ENCODE data around the gene ADARB2.

ADARB2 gene

DNA sequence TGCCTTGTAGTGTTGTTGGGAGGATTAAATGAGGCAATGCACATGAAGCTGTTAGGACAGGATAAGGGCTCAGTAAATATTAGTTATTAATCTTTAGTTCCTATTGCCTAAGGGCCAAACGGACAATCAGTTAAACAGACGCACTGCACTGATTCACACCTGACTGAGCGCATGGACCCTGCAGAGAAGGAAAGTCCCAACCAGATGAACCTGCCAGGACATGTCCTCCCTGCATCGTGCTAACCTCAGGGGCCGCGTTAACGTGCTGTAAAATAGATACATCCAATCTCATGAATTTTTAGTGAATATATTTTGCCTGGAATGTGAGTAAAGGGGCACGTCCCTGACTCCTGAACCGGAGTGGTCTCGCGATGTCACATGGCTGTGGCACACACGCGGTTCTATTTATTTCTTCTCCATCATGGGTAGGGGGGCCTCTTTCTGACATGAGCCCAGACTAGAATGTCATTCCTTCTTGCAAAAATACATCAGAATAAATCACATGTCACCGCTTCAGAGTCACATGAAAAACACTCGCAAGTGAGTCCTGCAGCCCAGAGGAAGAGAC lies 12.3 kb downstream of the ADARB2 start:
- DNase-seq (ENCODE audit: low spot score) (no peak), ATAC-seq (ENCODE audit: low read depth) (peak; percentile 52)
- Histone ChIP-seq H3K27me3 (ENCODE audit: insufficient read depth, poor library complexity, severe bottlenecking) (peaks cover 24% of the 10 kb centered on the region), H3K27ac (ENCODE audit: poor library complexity, severe bottlenecking) (no peak overlapping the region), H3K4me3 (ENCODE audit: severe bottlenecking) (no peak overlapping the region), H3K36me3 (ENCODE audit: low read depth) (no peaks in the 10 kb centered on the region), H3K4me1 (ENCODE audit: insufficient read depth, poor library complexity, severe bottlenecking) (no peaks in the 10 kb centered on the region), H3K9me3 (ENCODE audit: severe bottlenecking) (no peaks in the 10 kb centered on the region)
- TF ChIP-seq, protein P1, sequence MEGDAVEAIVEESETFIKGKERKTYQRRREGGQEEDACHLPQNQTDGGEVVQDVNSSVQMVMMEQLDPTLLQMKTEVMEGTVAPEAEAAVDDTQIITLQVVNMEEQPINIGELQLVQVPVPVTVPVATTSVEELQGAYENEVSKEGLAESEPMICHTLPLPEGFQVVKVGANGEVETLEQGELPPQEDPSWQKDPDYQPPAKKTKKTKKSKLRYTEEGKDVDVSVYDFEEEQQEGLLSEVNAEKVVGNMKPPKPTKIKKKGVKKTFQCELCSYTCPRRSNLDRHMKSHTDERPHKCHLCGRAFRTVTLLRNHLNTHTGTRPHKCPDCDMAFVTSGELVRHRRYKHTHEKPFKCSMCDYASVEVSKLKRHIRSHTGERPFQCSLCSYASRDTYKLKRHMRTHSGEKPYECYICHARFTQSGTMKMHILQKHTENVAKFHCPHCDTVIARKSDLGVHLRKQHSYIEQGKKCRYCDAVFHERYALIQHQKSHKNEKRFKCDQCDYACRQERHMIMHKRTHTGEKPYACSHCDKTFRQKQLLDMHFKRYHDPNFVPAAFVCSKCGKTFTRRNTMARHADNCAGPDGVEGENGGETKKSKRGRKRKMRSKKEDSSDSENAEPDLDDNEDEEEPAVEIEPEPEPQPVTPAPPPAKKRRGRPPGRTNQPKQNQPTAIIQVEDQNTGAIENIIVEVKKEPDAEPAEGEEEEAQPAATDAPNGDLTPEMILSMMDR (IDR thresholded peaks at IDR 0.05; ENCODE audit: poor library complexity, severe bottlenecking), result no peak

DNA sequence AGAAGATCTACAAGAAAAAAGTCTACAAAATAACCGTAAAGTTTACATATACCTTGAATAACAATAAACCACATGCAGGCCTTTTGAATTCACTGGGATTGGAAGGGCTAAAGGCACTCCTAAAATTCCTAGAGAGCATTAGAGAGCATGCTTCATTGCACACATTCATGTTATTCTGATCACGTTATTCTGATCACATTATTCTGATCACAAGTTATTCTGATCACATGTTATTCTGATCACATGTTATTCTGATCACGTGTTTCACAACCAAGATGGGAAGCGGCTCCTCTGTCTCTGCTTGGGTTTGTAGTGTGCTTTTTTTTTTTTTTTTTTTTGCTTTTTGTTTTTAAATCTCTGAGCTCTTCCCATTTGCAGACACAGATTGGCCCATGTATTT lies 20.5 kb downstream of the ADARB2 start:
- no peaks in the 10 kb centered on the region for H3K36me3 ChIP-seq (ENCODE audit: low read depth)
- DNase-seq (ENCODE audit: low spot score) (no peak), ATAC-seq (ENCODE audit: low read depth) (no peak)
- H3K27me3 ChIP-seq (ENCODE audit: insufficient read depth, poor library complexity, severe bottlenecking), result no peaks in the 10 kb centered on the region
- TF ChIP-seq, protein P1 (IDR thresholded peaks at IDR 0.05; ENCODE audit: poor library complexity, severe bottlenecking), result no peak
- no peaks in the 10 kb centered on the region for H3K9me3 ChIP-seq (ENCODE audit: severe bottlenecking)
- no peak overlapping the region for H3K4me3 ChIP-seq (ENCODE audit: severe bottlenecking)
- H3K4me1 ChIP-seq (ENCODE audit: insufficient read depth, poor library complexity, severe bottlenecking), result peaks cover 4% of the 10 kb centered on the region
- H3K27ac ChIP-seq (ENCODE audit: poor library complexity, severe bottlenecking), result no peak overlapping the region

DNA sequence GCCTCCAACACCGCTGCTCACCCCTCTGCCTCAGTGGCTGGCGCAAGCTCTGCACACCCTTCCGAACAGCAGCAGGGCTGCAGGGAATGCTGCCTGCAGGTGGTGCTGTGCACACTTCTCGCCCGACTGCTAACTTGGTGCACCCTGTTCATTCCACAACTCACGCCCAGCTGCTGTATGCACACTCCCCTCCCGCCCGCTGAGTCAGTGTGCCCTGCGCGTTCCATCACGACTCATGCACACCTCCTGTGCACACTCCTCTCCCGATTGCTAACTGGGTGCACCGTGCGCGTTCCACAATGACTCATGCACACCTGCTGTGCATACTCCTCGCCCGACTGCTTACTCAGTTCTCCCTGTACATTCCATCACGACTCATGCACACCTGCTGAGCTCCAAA lies 21.5 kb downstream of the ADARB2 start:
- ATAC-seq (ENCODE audit: low read depth), result peak; percentile 97
- no peak overlapping the region for H3K4me3 ChIP-seq (ENCODE audit: severe bottlenecking)
- no peak overlapping the region for H3K27ac ChIP-seq (ENCODE audit: poor library complexity, severe bottlenecking)

DNA sequence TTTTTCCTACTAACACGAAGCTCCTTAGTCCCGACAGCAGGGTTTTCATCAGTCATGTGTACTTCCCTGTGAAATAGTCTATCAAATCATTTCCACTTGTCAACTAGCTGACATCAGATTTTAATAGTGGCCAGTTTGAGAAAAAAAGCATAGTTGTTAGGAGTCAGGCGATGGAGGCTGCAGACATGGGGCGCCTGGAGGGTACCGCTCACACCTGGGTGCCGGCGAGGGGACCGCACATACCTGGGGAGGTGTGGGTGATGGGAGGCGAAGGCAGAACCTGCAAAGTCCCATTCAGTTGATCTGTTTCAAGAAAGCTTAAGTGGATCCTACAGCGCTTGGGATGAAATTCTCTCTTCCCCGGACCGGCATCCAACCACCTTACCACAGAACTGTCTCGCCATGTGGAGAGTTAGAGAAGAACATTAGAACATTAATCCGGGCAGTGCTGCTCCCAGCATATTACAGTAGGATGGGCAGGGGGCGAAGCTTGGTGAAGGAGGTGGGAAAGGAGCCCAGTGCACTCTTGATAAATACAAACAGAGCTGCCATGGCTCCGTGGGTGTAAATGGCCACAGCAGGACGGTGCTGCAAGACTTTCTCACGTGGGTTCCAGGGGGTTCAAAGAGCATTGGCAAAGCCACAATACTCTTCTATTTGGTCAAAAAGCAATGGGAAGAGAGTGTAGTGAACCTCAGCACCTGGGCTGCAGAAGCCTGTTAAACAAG lies 24.2 kb downstream of the ADARB2 start:
- Histone ChIP-seq H3K27me3 (ENCODE audit: insufficient read depth, poor library complexity, severe bottlenecking) (no peaks in the 10 kb centered on the region), H3K4me1 (ENCODE audit: insufficient read depth, poor library complexity, severe bottlenecking) (peaks cover 4% of the 10 kb centered on the region), H3K9me3 (ENCODE audit: severe bottlenecking) (no peaks in the 10 kb centered on the region), H3K27ac (ENCODE audit: poor library complexity, severe bottlenecking) (no peak overlapping the region), H3K4me3 (ENCODE audit: severe bottlenecking) (no peak overlapping the region), H3K36me3 (ENCODE audit: low read depth) (no peaks in the 10 kb centered on the region)
- ATAC-seq (ENCODE audit: low read depth), result no peak
- DNase-seq (ENCODE audit: low spot score), result no peak
- TF ChIP-seq, protein P1 (IDR thresholded peaks at IDR 0.05; ENCODE audit: poor library complexity, severe bottlenecking), result no peak

More for the DNA sequence above, 21.5 kb downstream of the ADARB2 start:
- TF ChIP-seq, protein P1 (IDR thresholded peaks at IDR 0.05; ENCODE audit: poor library complexity, severe bottlenecking), result peak; percentile 41
- Histone ChIP-seq H3K9me3 (ENCODE audit: severe bottlenecking) (no peaks in the 10 kb centered on the region), H3K27me3 (ENCODE audit: insufficient read depth, poor library complexity, severe bottlenecking) (no peaks in the 10 kb centered on the region), H3K4me1 (ENCODE audit: insufficient read depth, poor library complexity, severe bottlenecking) (peaks cover 4% of the 10 kb centered on the region), H3K36me3 (ENCODE audit: low read depth) (no peaks in the 10 kb centered on the region)
- no peak for DNase-seq (ENCODE audit: low spot score)

DNA sequence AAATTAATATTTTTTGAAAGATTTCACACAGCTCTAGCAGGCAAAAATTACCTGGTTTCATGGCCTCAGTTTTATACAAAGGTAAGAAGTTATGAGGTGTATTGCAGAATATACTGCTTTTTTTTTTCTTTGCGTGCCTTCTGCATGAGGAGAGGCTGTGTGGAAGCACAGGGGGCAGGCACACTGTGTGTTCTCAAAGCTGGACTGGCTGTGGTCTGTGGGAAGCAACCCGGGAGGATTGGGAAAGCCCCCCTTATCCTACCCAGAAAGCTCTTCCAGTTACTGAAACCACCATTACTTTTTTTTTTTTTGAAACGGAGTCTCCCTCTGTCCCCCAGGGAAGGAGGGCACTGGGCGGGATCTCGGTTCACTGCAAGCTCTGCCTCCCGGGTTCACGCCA lies 25.0 kb downstream of the ADARB2 start:
- H3K9me3 ChIP-seq (ENCODE audit: severe bottlenecking), result no peaks in the 10 kb centered on the region
- ATAC-seq (ENCODE audit: low read depth) (no peak), DNase-seq (ENCODE audit: low spot score) (no peak)
- peaks cover 4% of the 10 kb centered on the region for H3K4me1 ChIP-seq (ENCODE audit: insufficient read depth, poor library complexity, severe bottlenecking)
- no peak overlapping the region for H3K27ac ChIP-seq (ENCODE audit: poor library complexity, severe bottlenecking)
- H3K36me3 ChIP-seq (ENCODE audit: low read depth), result no peaks in the 10 kb centered on the region
- TF ChIP-seq, protein P1 (IDR thresholded peaks at IDR 0.05; ENCODE audit: poor library complexity, severe bottlenecking), result no peak
- no peaks in the 10 kb centered on the region for H3K27me3 ChIP-seq (ENCODE audit: insufficient read depth, poor library complexity, severe bottlenecking)
- no peak overlapping the region for H3K4me3 ChIP-seq (ENCODE audit: severe bottlenecking)

Measured in RWPE2 (cell line).